Transverse colon (tissue), 4 donors: ENCODE measurements around the gene IL6R.

Experiments
- CTCF ChIP-seq, 5 experiments: fragments of 200-600 bp in 3 of 5; fragments of 450-650 bp in 2 of 5; sonication (generic) in 3 of 5; IDR thresholded peaks; 1 replicate in 2 of 5; 2 replicates in 3 of 5; pipeline ENCODE4 v1.5.1; 2016 to 2017; ENCODE audit warnings: antibody characterized with exemption in 5 of 5, inconsistent platforms in 3 of 5, mild to moderate bottlenecking in 2 of 5, moderate library complexity in 1 of 5
- EP300 ChIP-seq: sonication (generic); formaldehyde crosslinking; IDR thresholded peaks from one replicate; pipeline ENCODE4 v1.6.1; 2017; ENCODE audit warnings: antibody characterized with exemption, low read depth
- POLR2A ChIP-seq: fragments of 450-650 bp; IDR thresholded peaks from one replicate; pipeline ENCODE4 v1.6.1; 2016; ENCODE audit warnings: antibody characterized with exemption, mild to moderate bottlenecking, moderate library complexity
- POLR2AphosphoS5 ChIP-seq, 3 donors: sonication (generic); formaldehyde crosslinking; IDR thresholded peaks; one replicate each; pipeline ENCODE4 v1.6.1; 2016; ENCODE audit warnings: antibody characterized with exemption in 3 of 3

- TF ChIP-seq POLR2A (no peak), CTCF (IDR thresholded peaks at IDR 0.05) (no peak), EP300 (no peak), POLR2AphosphoS5 (IDR thresholded peaks at IDR 0.05) (no peak)
Observed at GRCh38 chr1:154483941-154484803, 79.0 kb downstream of the IL6R start.
